Activated CD8-positive, alpha-beta memory T cell treated with anti-CD3 and anti-CD28 coated beads for 48 hours (primary cell): Measurements from ENCODE around the gene FAM120A.

Experiments used
- DNase-seq, 3 experiments: peaks; one replicate each; pipeline ENCODE4 v3.0.0-alpha.2; 2020; ENCODE audit warnings: low read depth in 2 of 3, low spot score in 2 of 3

The FAM120A gene

GRCh38 chr9:93467462-93467861, 16.0 kb downstream of the FAM120A start:
- DNase-seq: no peak

GRCh38 chr9:93468763-93469456, 17.4 kb downstream of the FAM120A start:
- no peak for DNase-seq

- DNase-seq: no peak
Measured at GRCh38 chr9:93470391-93470790, 18.9 kb downstream of the FAM120A start.

- no peak for DNase-seq
Measured at GRCh38 chr9:93471124-93471523, 19.6 kb downstream of the FAM120A start.

GRCh38 chr9:93473411-93473810, 21.9 kb downstream of the FAM120A start:
- no peak for DNase-seq

GRCh38 chr9:93475108-93475507, 23.6 kb downstream of the FAM120A start:
- no peak for DNase-seq

- no peak for DNase-seq
Measured at GRCh38 chr9:93475856-93476255, 24.4 kb downstream of the FAM120A start.

- DNase-seq: no peak
Measured at GRCh38 chr9:93476924-93477323, 25.4 kb downstream of the FAM120A start.

- DNase-seq: no peak
Measured at GRCh38 chr9:93477397-93477796, 25.9 kb downstream of the FAM120A start.

- DNase-seq: no peak
Measured at GRCh38 chr9:93479726-93480125, 28.2 kb downstream of the FAM120A start.

GRCh38 chr9:93480262-93480661, 28.8 kb downstream of the FAM120A start:
- no peak for DNase-seq

- DNase-seq: no peak
Measured at GRCh38 chr9:93480728-93481324, 29.3 kb downstream of the FAM120A start.

GRCh38 chr9:93483497-93483896, 32.0 kb downstream of the FAM120A start:
- DNase-seq: no peak

- DNase-seq: no peak
Measured at GRCh38 chr9:93486268-93486667, 34.8 kb downstream of the FAM120A start.

- no peak for DNase-seq
Measured at GRCh38 chr9:93488244-93488643, 36.8 kb downstream of the FAM120A start.

- no peak for DNase-seq
Measured at GRCh38 chr9:93491593-93492232, 40.2 kb downstream of the FAM120A start.

GRCh38 chr9:93492327-93492726, 40.8 kb downstream of the FAM120A start:
- DNase-seq: no peak

- no peak for DNase-seq
Measured at GRCh38 chr9:93493949-93494348, 42.5 kb downstream of the FAM120A start.

GRCh38 chr9:93496285-93496684, 44.8 kb downstream of the FAM120A start:
- no peak for DNase-seq

- no peak for DNase-seq
Measured at GRCh38 chr9:93500571-93501298, 49.2 kb downstream of the FAM120A start.

GRCh38 chr9:93501406-93501805, 49.9 kb downstream of the FAM120A start:
- DNase-seq: no peak

GRCh38 chr9:93503381-93503780, 51.9 kb downstream of the FAM120A start:
- no peak for DNase-seq
